ENCODE data around the gene PLTP. TPM values are rescaled to one million over a fixed set of nuclear protein-coding genes. Genes with fewer than 3 reads are reported as not detected.

Gene PLTP
- total RNA-seq, 1 experiment from 2014 or later = 62.5 TPM

DNA sequence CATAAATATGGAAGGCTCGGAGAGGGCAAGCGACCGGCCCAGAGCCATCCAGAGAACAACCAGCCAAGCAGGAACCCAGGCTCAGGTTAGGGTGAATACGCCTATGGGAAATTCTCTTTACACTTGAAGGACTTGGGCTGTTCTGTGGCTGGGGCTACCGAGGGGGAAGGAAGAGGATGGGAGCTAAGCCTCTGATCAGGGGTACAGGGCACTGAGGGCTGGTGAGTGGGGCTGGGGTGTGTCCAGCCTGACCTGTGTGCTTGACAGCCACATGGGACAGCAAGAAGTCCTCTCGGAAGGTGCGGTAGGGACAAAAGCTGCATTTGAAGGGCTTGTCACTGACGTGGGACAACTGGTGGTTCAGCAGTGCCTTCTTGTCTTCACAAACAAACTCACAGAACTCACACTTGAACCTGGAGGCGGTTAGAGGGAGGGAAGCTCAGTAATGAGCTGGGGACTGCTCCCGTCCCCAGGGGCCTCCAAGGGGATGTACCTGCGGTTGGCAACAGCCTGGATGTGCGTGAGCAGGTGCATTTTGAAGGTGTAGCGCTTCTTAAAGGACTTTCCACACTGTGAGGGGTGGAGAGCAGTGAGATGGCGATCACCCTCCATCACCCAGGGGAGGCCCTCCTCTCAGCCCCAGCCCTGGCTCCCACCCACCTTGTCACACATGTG lies 48.1 kb upstream of the PLTP start:
- H3K36me3 Mint-ChIP-seq (ENCODE audit: insufficient read depth in 1 of 3, low read depth in 3 of 3) = peaks cover 25 to 78% (median 54%) of the 10 kb centered on the region in 3 experiments
- WGBS (ENCODE audit: extremely low coverage, insufficient read length, low lambda C conversion rate) = no CpG with 5 or more reads among the region's 14 CpGs

More for the DNA sequence above, 48.1 kb upstream of the PLTP start:
- Histone ChIP-seq H2BK15ac (ENCODE audit: low read depth, low read length) (no peak overlapping the region), H3K4me2 (ENCODE audit: insufficient read depth, insufficient read length, low read length) (no peak overlapping the region), H3K27me3 (ENCODE audit: insufficient read depth, low read length) (no peaks in the 10 kb centered on the region), H3K23me2 (ENCODE audit: insufficient read length, low read depth, low read length, poor library complexity, severe bottlenecking) (no peaks in the 10 kb centered on the region), H4K20me1 (ENCODE audit: control insufficient read depth, insufficient read depth, insufficient read length) (no peaks in the 10 kb centered on the region), H2BK5ac (ENCODE audit: insufficient read length, low read length) (no peak overlapping the region), H2BK120ac (ENCODE audit: low read depth, low read length, poor library complexity, severe bottlenecking) (no peak overlapping the region), H3K79me1 (ENCODE audit: insufficient read depth, low read depth, low read length, poor library complexity, severe bottlenecking) (no peaks in the 10 kb centered on the region), H4K5ac (ENCODE audit: insufficient read length, low read depth, low read length) (no peak overlapping the region), H3K9ac (ENCODE audit: extremely low read depth, insufficient read length, low read length) (no peak overlapping the region), H3K14ac (ENCODE audit: insufficient read depth, low read length) (no peak overlapping the region), H3K18ac (ENCODE audit: insufficient read length, low read depth, low read length) (no peak overlapping the region), H2AK5ac (ENCODE audit: insufficient read length, low read length) (no peak overlapping the region), H3K79me2 (ENCODE audit: insufficient read depth, low read length) (no peaks in the 10 kb centered on the region), H3K4me1 (ENCODE audit: insufficient read depth, low read length) (no peaks in the 10 kb centered on the region), H3K27ac (ENCODE audit: insufficient read length, low read depth, low read length) (no peak overlapping the region), H2AFZ (ENCODE audit: low read length) (no peak overlapping the region), H3K9me3 (ENCODE audit: control insufficient read depth, low read depth, low read length) (no peaks in the 10 kb centered on the region), H3K4ac (ENCODE audit: low read depth, low read length) (no peak overlapping the region), H4K8ac (replicated peaks; ENCODE audit: insufficient read length, low read depth, low read length) (no peak overlapping the region), H4K91ac (ENCODE audit: insufficient read length, low read depth, low read length) (no peak overlapping the region), H2BK12ac (ENCODE audit: insufficient read length, low read depth, low read length) (no peak overlapping the region), H3K56ac (ENCODE audit: insufficient read length, low read depth, low read length) (no peak overlapping the region), H2BK20ac (ENCODE audit: low read depth, low read length, poor library complexity, severe bottlenecking) (no peak overlapping the region), H3T11ph (ENCODE audit: low read length) (no peak overlapping the region), H3K23ac (ENCODE audit: insufficient read length, low read depth, low read length) (no peak overlapping the region)
- H3K27me3 Mint-ChIP-seq (ENCODE audit: low read depth) = no peaks in the 10 kb centered on the region
- TF ChIP-seq, protein P1, sequence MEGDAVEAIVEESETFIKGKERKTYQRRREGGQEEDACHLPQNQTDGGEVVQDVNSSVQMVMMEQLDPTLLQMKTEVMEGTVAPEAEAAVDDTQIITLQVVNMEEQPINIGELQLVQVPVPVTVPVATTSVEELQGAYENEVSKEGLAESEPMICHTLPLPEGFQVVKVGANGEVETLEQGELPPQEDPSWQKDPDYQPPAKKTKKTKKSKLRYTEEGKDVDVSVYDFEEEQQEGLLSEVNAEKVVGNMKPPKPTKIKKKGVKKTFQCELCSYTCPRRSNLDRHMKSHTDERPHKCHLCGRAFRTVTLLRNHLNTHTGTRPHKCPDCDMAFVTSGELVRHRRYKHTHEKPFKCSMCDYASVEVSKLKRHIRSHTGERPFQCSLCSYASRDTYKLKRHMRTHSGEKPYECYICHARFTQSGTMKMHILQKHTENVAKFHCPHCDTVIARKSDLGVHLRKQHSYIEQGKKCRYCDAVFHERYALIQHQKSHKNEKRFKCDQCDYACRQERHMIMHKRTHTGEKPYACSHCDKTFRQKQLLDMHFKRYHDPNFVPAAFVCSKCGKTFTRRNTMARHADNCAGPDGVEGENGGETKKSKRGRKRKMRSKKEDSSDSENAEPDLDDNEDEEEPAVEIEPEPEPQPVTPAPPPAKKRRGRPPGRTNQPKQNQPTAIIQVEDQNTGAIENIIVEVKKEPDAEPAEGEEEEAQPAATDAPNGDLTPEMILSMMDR (conservative IDR thresholded peaks at IDR 0.05) = no peak
- H3K4me3 Mint-ChIP-seq = no peak overlapping the region
- DNase-seq = peak; percentile 11
- H3K9me3 Mint-ChIP-seq = no peaks in the 10 kb centered on the region
- H3K27ac Mint-ChIP-seq = no peak overlapping the region
- no peaks in the 10 kb centered on the region for H3K4me1 Mint-ChIP-seq
